ENCODE data around the gene PRDM5. TPM values are rescaled to one million over a fixed set of nuclear protein-coding genes. Genes with fewer than 3 reads are reported as not detected.

The PRDM5 gene
- total and polyA plus RNA-seq, 3 donors from 2014 or later = 8.2 to 21.9 (median 19.1) TPM

GRCh38 chr4:120798570-120798969 is 124.0 kb downstream of the PRDM5 start:
- intact Hi-C loops (cut with DNase I; ENCODE audit: low total_unique reads) = no loop called here
- no peak for DNase-seq
- H3K27ac ChIP-seq = no peak overlapping the region
- no peak for TF ChIP-seq CTCF (IDR thresholded peaks at IDR 0.05)
- no peak for TF ChIP-seq POLR2A (IDR thresholded peaks at IDR 0.05)
- no peaks in the 10 kb centered on the region for H3K4me1 ChIP-seq
- H3K27me3 ChIP-seq = no peaks in the 10 kb centered on the region
- H3K4me3 ChIP-seq = no peak overlapping the region
- no peaks in the 10 kb centered on the region for H3K36me3 ChIP-seq (ENCODE audit: low read depth, missing control alignments)
- 83 to 88% methylated on average over 3 of the region's 3 CpGs for WGBS, 2 donors
- H3K9me3 ChIP-seq = no peaks in the 10 kb centered on the region

- TF ChIP-seq CTCF (IDR thresholded peaks at IDR 0.05) = no peak
- TF ChIP-seq POLR2A (IDR thresholded peaks at IDR 0.05) = no peak
- intact Hi-C loops (cut with DNase I; ENCODE audit: low total_unique reads) = no loop called here
- no peak for DNase-seq
- no peaks in the 10 kb centered on the region for H3K27me3 ChIP-seq
- H3K9me3 ChIP-seq = no peaks in the 10 kb centered on the region
- no peaks in the 10 kb centered on the region for H3K4me1 ChIP-seq
- H3K36me3 ChIP-seq (ENCODE audit: low read depth, missing control alignments) = no peaks in the 10 kb centered on the region
- WGBS, 2 donors = 78 to 94% methylated on average over 3 of the region's 3 CpGs
- H3K27ac ChIP-seq = no peak overlapping the region
- no peak overlapping the region for H3K4me3 ChIP-seq
Observed at GRCh38 chr4:120796271-120796670, 126.3 kb downstream of the PRDM5 start.

GRCh38 chr4:120785202-120785601 is 137.3 kb downstream of the PRDM5 start:
- intact Hi-C loops (cut with DNase I; ENCODE audit: low total_unique reads) = no loop called here
- no peaks in the 10 kb centered on the region for H3K9me3 ChIP-seq
- WGBS, 2 donors = 53 to 61% methylated on average over 2 of the region's 2 CpGs

GRCh38 chr4:120777459-120777858 is 145.1 kb downstream of the PRDM5 start:
- Histone ChIP-seq H3K36me3 (ENCODE audit: low read depth, missing control alignments) (no peaks in the 10 kb centered on the region), H3K27me3 (no peaks in the 10 kb centered on the region), H3K4me3 (no peak overlapping the region), H3K27ac (no peak overlapping the region), H3K4me1 (no peaks in the 10 kb centered on the region), H3K9me3 (no peaks in the 10 kb centered on the region)
- intact Hi-C loops (cut with DNase I; ENCODE audit: low total_unique reads) = no loop called here
- no peak for DNase-seq
- no peak for TF ChIP-seq POLR2A (IDR thresholded peaks at IDR 0.05)
- no peak for TF ChIP-seq CTCF (IDR thresholded peaks at IDR 0.05)

More at GRCh38 chr4:120785202-120785601, 137.3 kb downstream of the PRDM5 start:
- no peaks in the 10 kb centered on the region for H3K36me3 ChIP-seq (ENCODE audit: low read depth, missing control alignments)
- DNase-seq = no peak
- no peaks in the 10 kb centered on the region for H3K4me1 ChIP-seq
- no peak overlapping the region for H3K4me3 ChIP-seq
- H3K27me3 ChIP-seq = no peaks in the 10 kb centered on the region
- TF ChIP-seq CTCF (IDR thresholded peaks at IDR 0.05) (no peak), POLR2A (IDR thresholded peaks at IDR 0.05) (no peak)
- no peak overlapping the region for H3K27ac ChIP-seq

GRCh38 chr4:120775431-120775830 is 147.1 kb downstream of the PRDM5 start:
- TF ChIP-seq CTCF (IDR thresholded peaks at IDR 0.05) (no peak), POLR2A (IDR thresholded peaks at IDR 0.05) (no peak)
- H3K27me3 ChIP-seq = no peaks in the 10 kb centered on the region
- DNase-seq = no peak
- no peak overlapping the region for H3K4me3 ChIP-seq
- intact Hi-C loops (cut with DNase I; ENCODE audit: low total_unique reads) = no loop called here
- no peaks in the 10 kb centered on the region for H3K9me3 ChIP-seq
- no peaks in the 10 kb centered on the region for H3K4me1 ChIP-seq
- no peaks in the 10 kb centered on the region for H3K36me3 ChIP-seq (ENCODE audit: low read depth, missing control alignments)
- H3K27ac ChIP-seq = no peak overlapping the region

All from testis (tissue), 3 donors.